Activated CD8-positive, alpha-beta T cell treated with anti-CD3 and anti-CD28 coated beads, Interleukin-2, amount 10 ng/mL, durations not matched to agents 7 days and 5 days (primary cell): ENCODE data around the gene DBNL. TPM values are rescaled to one million over a fixed set of nuclear protein-coding genes. Genes with fewer than 3 reads are reported as not detected.

Experiments used
- ATAC-seq: fragments of 150-1000 bp; cut with Tn5 transposase; one replicate; pipeline ENCODE4 v1.10.0; 2021; ENCODE audit warnings: moderate library complexity
- CTCF ChIA-PET: fragments of 350-600 bp; sonication (Branson Sonifier 250); formaldehyde crosslinking; loops from one replicate; lab custom pipeline; 2021; ENCODE audit warnings: antibody characterized with exemption; lab: Charles Lee
- POLR2A ChIA-PET: fragments of 350-600 bp; sonication (Branson Sonifier 250); formaldehyde crosslinking; loops from one replicate; lab custom pipeline; 2021; ENCODE audit warnings: antibody characterized with exemption; lab: Charles Lee
- DNase-seq: peaks from one replicate; pipeline ENCODE4 v3.0.0-alpha.2; 2020
- H3K27ac Mint-ChIP-seq: one replicate; pipeline ENCODE4 v1.8.0; 2021; ENCODE audit warnings: mild to moderate bottlenecking, mixed read lengths
- H3K27me3 Mint-ChIP-seq: one replicate; pipeline ENCODE4 v1.8.0; 2021; ENCODE audit warnings: low read depth, mixed read lengths
- H3K36me3 Mint-ChIP-seq: one replicate; pipeline ENCODE4 v1.8.0; 2021; ENCODE audit warnings: low read depth, mixed read lengths
- H3K4me1 Mint-ChIP-seq: one replicate; pipeline ENCODE4 v1.8.0; 2021; ENCODE audit warnings: low read depth, mixed read lengths
- H3K4me3 Mint-ChIP-seq: one replicate; pipeline ENCODE4 v1.8.0; 2021; ENCODE audit warnings: mild to moderate bottlenecking, mixed read lengths
- H3K9me3 Mint-ChIP-seq: one replicate; pipeline ENCODE4 v1.8.0; 2022; ENCODE audit warnings: mixed read lengths; ENCODE audit not compliant: insufficient read depth
- total RNA-seq, 2 experiments: library from RNA; stranded (reverse); gene quantifications; one replicate each; pipeline ENCODE4 v1.2.3, GENCODE V29; 2021

Gene DBNL
- total RNA-seq, 2 experiments from 2014 or later, result 165 to 166 TPM

GRCh38 chr7:44083796-44084195, 39.3 kb downstream of the DBNL start:
- Mint-ChIP-seq H3K9me3 (no peaks in the 10 kb centered on the region), H3K4me3 (peak overlapping the region; percentile 55), H3K27me3 (no peaks in the 10 kb centered on the region), H3K36me3 (peaks cover 14% of the 10 kb centered on the region), H3K27ac (no peak overlapping the region), H3K4me1 (peaks cover 37% of the 10 kb centered on the region)
- ChIA-PET POLR2A (no interaction called here), CTCF (interaction anchor here (1.5 kb wide), 1 partner anchor 15 kb away, joined by 3 read pairs; no protein-coding TSS in a partner anchor)
- ATAC-seq (no peak), DNase-seq (no peak)

- H3K36me3 Mint-ChIP-seq, result peaks cover 8% of the 10 kb centered on the region
- ATAC-seq (no peak), DNase-seq (no peak)
- POLR2A ChIA-PET, result no interaction called here
- CTCF ChIA-PET, result interaction anchor here (1.3 to 3.0 kb wide), 6 partner anchors 9 to 113 kb away, joined by 3 to 14 read pairs (median 6); no protein-coding TSS in a partner anchor
- no peaks in the 10 kb centered on the region for H3K9me3 Mint-ChIP-seq
- no peaks in the 10 kb centered on the region for H3K27me3 Mint-ChIP-seq
- no peak overlapping the region for H3K27ac Mint-ChIP-seq
- H3K4me1 Mint-ChIP-seq, result peaks cover 32% of the 10 kb centered on the region
- no peak overlapping the region for H3K4me3 Mint-ChIP-seq
These were observed 40.2 kb downstream of the DBNL start for GRCh38 chr7:44084701-44085100.

GRCh38 chr7:44085546-44085945, 41.0 kb downstream of the DBNL start:
- DNase-seq (no peak), ATAC-seq (no peak)
- no peak overlapping the region for H3K27ac Mint-ChIP-seq
- peaks cover 8% of the 10 kb centered on the region for H3K36me3 Mint-ChIP-seq
- H3K4me3 Mint-ChIP-seq, result no peak overlapping the region
- H3K27me3 Mint-ChIP-seq, result no peaks in the 10 kb centered on the region
- peaks cover 27% of the 10 kb centered on the region for H3K4me1 Mint-ChIP-seq
- H3K9me3 Mint-ChIP-seq, result no peaks in the 10 kb centered on the region
- CTCF ChIA-PET, result interaction anchor here (0.5 to 3.0 kb wide), 7 partner anchors 8 to 482 kb away, joined by 3 to 14 read pairs (median 4); no protein-coding TSS in a partner anchor
- POLR2A ChIA-PET, result no interaction called here

GRCh38 chr7:44086627-44087026, 42.1 kb downstream of the DBNL start:
- Mint-ChIP-seq H3K36me3 (no peaks in the 10 kb centered on the region), H3K9me3 (no peaks in the 10 kb centered on the region), H3K4me1 (peaks cover 18% of the 10 kb centered on the region), H3K27me3 (peaks cover 2% of the 10 kb centered on the region), H3K4me3 (no peak overlapping the region), H3K27ac (no peak overlapping the region)
- ChIA-PET CTCF (interaction anchor here (0.9 to 3.0 kb wide), 3 partner anchors 10 to 111 kb away, joined by 5 to 14 read pairs (median 8); no protein-coding TSS in a partner anchor), POLR2A (no interaction called here)
- ATAC-seq (no peak), DNase-seq (no peak)

- no peak overlapping the region for H3K27ac Mint-ChIP-seq
These were observed 43.7 kb downstream of the DBNL start for GRCh38 chr7:44087911-44088838.

GRCh38 chr7:44093102-44093641, 48.7 kb downstream of the DBNL start:
- DNase-seq (no peak), ATAC-seq (no peak)
- no peak overlapping the region for H3K27ac Mint-ChIP-seq

More at GRCh38 chr7:44087911-44088838, 43.7 kb downstream of the DBNL start:
- peaks cover 2% of the 10 kb centered on the region for H3K27me3 Mint-ChIP-seq
- no peaks in the 10 kb centered on the region for H3K9me3 Mint-ChIP-seq
- no peaks in the 10 kb centered on the region for H3K36me3 Mint-ChIP-seq
- CTCF ChIA-PET, result interaction anchor here (0.9 to 3.0 kb wide), 3 partner anchors 9 to 109 kb away, joined by 3 to 8 read pairs (median 4); no protein-coding TSS in a partner anchor
- DNase-seq, result no peak
- POLR2A ChIA-PET, result no interaction called here
- no peak overlapping the region for H3K4me3 Mint-ChIP-seq
- no peak for ATAC-seq
- H3K4me1 Mint-ChIP-seq, result peaks cover 12% of the 10 kb centered on the region

GRCh38 chr7:44094365-44094764, 49.9 kb downstream of the DBNL start:
- Mint-ChIP-seq H3K27me3 (peaks cover 2% of the 10 kb centered on the region), H3K27ac (no peak overlapping the region), H3K9me3 (no peaks in the 10 kb centered on the region), H3K4me1 (peaks cover 30% of the 10 kb centered on the region), H3K36me3 (no peaks in the 10 kb centered on the region), H3K4me3 (no peak overlapping the region)
- POLR2A ChIA-PET, result no interaction called here
- no peak for DNase-seq
- no peak for ATAC-seq
- CTCF ChIA-PET, result interaction anchor here (1.6 kb wide), 1 partner anchor 9 kb away, joined by 3 read pairs; no protein-coding TSS in a partner anchor

More at GRCh38 chr7:44093102-44093641, 48.7 kb downstream of the DBNL start:
- peaks cover 2% of the 10 kb centered on the region for H3K27me3 Mint-ChIP-seq
- no peaks in the 10 kb centered on the region for H3K36me3 Mint-ChIP-seq
- no peaks in the 10 kb centered on the region for H3K9me3 Mint-ChIP-seq
- ChIA-PET CTCF (interaction anchor here (1.6 kb wide), 1 partner anchor 8 kb away, joined by 3 read pairs; no protein-coding TSS in a partner anchor), POLR2A (interaction anchor here (0.6 kb wide), 1 partner anchor 535 kb away, joined by 4 read pairs; no protein-coding TSS in a partner anchor)
- H3K4me1 Mint-ChIP-seq, result peaks cover 24% of the 10 kb centered on the region
- H3K4me3 Mint-ChIP-seq, result no peak overlapping the region

- H3K9me3 Mint-ChIP-seq, result no peaks in the 10 kb centered on the region
- no peak overlapping the region for H3K4me3 Mint-ChIP-seq
- H3K4me1 Mint-ChIP-seq, result peaks cover 32% of the 10 kb centered on the region
- DNase-seq, result no peak
- H3K27ac Mint-ChIP-seq, result no peak overlapping the region
- peaks cover 2% of the 10 kb centered on the region for H3K27me3 Mint-ChIP-seq
- H3K36me3 Mint-ChIP-seq, result no peaks in the 10 kb centered on the region
- no peak for ATAC-seq
- ChIA-PET CTCF (no interaction called here), POLR2A (interaction anchor here (0.7 kb wide), 1 partner anchor 30 kb away, joined by 3 read pairs; the partner anchor contains the start of gene PGAM2)
These were observed 50.5 kb downstream of the DBNL start for GRCh38 chr7:44094883-44095592.

- Mint-ChIP-seq H3K4me3 (no peak overlapping the region), H3K27me3 (peaks cover 2% of the 10 kb centered on the region), H3K9me3 (no peaks in the 10 kb centered on the region), H3K36me3 (no peaks in the 10 kb centered on the region), H3K27ac (no peak overlapping the region), H3K4me1 (peaks cover 32% of the 10 kb centered on the region)
- no peak for ATAC-seq
- CTCF ChIA-PET, result interaction anchor here (1.0 kb wide), 1 partner anchor 103 kb away, joined by 3 read pairs; no protein-coding TSS in a partner anchor
- POLR2A ChIA-PET, result no interaction called here
- DNase-seq, result no peak
These were observed 51.3 kb downstream of the DBNL start for GRCh38 chr7:44095781-44096180.

- H3K4me3 Mint-ChIP-seq, result no peak overlapping the region
- POLR2A ChIA-PET, result interaction anchor here (1.3 kb wide), 2 partner anchors 10 to 52 kb away, joined by 4 to 8 read pairs; partner anchors contain the start of gene DBNL
- peak overlapping the region; percentile 81 for H3K27ac Mint-ChIP-seq
- DNase-seq (no peak), ATAC-seq (no peak)
- H3K36me3 Mint-ChIP-seq, result no peaks in the 10 kb centered on the region
- H3K9me3 Mint-ChIP-seq, result no peaks in the 10 kb centered on the region
- CTCF ChIA-PET, result interaction anchor here (1.0 to 2.0 kb wide), 2 partner anchors 11 to 102 kb away, joined by 3 to 14 read pairs; no protein-coding TSS in a partner anchor
- no peaks in the 10 kb centered on the region for H3K27me3 Mint-ChIP-seq
- H3K4me1 Mint-ChIP-seq, result peaks cover 32% of the 10 kb centered on the region
These were observed 51.9 kb downstream of the DBNL start for GRCh38 chr7:44096326-44096881.
